NCI-H187 treated with DMSO at 0.1 percent for 48 hours (cell line): Measurements from ENCODE around the gene WDR12.
"Not testable (repeated sequence)": the region's sequence is repeated elsewhere in the genome, so short reads cannot be mapped to it uniquely, and the experiment has no call there.

Experiments
- DNase-seq: peaks from one replicate; lab custom pipeline; 2025; lab: John Stamatoyannopoulos, UW

WDR12 gene

DNA sequence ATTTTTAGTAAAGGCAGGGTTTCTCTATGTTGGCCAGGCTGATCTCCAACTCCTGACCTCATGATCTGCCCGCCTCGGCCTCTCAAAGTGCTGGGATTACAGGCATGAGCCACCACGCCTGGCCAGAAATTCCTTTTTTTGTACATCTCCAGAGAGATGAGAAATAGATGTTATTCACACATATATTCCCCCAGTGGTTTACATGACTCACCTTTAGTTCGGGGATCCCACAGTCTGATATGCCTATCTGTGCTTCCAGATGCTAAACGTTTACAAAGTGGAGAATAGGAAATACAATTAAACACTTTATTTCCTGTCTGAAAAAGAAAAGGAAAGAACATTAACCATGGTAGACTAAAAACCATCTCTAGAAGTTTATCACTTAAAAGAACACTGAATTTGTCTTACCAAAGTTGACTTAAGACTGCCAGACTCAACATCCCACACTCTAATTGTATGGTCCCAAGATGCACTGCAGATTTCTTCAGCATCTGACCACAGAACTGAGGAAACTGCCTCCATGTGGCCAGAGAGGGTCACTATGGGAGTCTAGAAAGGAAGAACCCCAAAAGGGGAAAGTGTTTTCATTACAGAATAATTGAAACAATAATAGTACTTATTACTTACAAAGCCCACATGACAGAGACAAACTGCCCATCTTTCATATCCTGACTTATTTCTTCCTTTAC is 27.3 kb downstream of the WDR12 start:
- DNase-seq, result no peak

DNA sequence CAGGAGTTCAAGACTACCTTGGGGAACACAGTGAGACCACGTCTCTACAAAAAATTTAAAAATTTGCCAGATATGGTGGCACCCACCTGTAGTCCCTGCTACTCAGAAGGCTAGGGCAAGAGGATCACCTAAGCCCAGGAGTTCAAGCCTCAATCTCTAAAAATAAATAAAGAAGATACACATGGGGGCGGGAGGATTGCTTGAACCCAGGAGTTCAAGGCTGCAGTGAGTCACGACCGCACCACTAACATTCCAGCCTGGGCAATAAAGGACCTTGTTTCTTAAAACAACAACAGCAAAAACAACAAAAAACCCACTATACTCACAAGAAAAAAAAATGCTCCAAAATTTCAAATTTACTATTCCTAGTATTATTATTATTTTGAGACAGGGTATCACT is 29.9 kb downstream of the WDR12 start:
- DNase-seq, result no peak

DNA sequence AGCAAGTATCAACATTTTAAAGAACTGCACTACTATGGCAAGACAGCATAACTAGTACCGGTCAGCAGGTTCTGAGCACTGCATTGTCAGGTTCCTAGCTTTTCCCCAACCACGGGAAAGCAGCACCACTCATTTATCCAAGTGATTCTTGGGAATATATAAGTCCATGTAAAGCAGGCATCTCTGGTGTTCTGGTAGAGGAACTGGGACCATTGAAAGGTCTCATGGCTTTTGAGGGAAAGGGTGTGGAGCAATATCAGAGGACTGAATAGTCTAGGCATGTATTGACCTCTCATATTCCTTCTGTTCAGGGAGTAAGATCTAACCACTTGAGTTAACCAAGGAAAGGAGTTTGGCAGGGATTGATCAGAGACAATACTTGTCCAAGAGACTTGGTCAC is 33.8 kb downstream of the WDR12 start:
- DNase-seq, result no peak

DNA sequence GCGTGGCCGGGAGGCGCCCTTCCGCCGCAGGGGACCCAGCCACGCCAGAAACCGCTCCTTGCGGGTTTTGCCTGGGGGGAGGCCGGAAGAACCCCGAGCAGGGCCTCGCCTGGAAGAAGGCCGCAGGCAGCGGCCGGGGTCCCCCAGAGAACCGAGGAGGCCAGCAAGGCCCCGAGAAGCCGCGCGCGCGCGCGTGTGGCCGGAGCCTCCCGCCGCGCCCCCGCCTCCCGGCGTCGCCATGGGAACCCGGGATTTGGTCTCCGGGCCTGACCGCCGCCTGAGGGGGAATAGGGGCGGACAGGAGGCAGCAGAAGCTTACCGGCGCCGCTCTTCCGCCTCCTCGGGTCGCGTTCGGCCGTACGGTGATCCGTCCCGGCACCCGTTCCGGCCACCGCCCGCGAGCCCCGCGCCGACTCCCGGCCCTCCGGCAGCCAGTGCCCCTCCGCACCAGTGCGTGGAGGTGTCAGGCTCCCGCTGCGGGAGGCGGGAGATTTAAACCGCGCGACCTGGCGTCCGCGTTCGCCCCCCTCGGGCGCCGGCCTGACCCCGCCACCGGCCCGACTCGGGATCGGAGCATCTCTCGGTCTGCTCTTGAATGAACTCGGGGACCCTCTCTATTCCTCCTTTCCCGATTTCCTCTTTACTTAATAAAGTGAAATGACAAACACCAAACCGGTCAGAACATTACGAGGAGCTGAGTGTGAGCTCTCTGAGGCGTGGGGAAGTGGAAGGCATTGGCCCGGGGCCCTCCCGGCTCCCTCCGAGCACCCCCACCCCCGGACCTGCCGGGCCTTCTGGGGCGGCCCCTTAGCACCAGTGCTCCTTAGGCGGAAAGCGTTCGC is 40.0 kb downstream of the WDR12 start, which contains the start of gene ICA1L:
TSS of gene ICA1L (minus strand) at position 467 of the 842 bp plus-strand sequence. CDS start 42,757 bp downstream, outside the sequence.
- DNase-seq, result no peak

DNA sequence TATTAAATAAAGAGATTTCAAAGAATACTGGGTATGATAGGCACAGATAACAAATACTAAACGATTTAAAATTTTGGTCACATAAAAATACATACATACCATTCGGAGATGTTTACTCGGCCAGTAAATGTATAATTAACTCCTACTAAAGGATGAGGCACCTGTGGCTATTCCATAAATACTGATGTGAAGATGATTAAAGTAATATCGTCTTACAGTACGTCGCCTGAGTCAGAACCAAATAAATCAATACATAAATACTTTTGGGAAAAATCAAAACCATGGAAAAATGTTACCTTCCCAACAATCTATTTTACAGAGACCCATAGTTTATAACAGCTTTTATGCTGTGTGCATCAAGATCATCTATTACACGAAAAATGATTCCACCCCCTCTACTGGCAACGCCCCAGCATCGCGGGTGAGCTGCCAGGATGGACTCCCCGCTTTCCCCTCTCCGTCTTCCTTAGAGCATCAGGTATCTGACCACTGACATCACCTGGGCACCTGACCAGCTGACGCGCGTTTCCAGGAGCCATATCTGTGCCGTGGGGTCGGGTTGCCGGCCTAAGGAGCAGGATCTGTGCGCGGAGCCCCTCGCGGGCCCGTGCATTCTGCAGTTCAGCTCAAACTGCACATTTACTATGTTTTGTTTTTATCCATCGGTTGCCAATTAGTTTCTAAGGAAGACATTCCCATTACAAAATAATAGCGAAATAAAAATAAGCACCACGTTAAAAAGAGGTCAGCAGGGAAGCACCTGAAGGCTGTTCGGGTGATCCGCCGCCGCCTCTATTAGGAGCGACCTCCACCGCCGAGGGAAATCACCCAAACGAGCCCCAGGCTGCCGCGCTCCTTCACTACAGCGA is 40.8 kb downstream of the WDR12 start:
- DNase-seq, result peak; percentile 50

DNA sequence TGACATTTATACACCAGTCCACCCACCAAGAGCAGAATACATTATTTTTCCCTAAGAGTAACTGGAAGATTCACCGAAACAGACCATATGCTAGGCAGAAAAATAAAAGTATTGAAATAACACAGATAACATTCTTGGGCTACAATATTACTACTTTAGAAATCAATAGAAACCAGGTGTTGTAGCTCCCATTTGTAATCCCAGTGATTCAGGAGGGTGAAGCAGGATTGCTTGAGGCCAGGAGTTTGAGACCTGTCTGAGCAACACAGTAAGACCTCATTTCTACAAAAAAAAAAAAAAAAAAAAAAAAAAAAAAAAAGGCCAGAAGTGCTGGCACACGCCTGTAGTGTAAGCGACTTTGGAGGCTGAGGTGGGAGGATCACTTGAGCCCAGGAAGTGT is 49.5 kb downstream of the WDR12 start:
- DNase-seq, result no peak

DNA sequence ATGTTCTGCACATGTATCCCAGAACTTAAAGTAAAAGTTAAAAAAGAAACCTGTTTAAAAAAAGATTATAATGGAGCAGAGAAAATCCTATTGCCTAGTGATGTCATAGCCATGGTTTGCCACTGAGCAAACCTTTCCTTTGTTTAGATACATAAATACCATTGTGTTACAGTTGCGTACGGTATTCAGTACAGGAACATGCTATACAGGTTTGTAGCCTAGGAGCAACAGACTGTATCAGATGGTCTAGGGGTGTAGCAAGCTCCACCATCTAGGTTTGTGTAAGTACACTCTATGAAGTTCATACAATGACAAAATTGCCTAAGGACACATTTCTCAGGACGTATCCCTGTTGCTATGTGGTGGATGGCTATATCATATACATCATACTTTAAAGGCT is 52.9 kb downstream of the WDR12 start:
- DNase-seq, result no peak

DNA sequence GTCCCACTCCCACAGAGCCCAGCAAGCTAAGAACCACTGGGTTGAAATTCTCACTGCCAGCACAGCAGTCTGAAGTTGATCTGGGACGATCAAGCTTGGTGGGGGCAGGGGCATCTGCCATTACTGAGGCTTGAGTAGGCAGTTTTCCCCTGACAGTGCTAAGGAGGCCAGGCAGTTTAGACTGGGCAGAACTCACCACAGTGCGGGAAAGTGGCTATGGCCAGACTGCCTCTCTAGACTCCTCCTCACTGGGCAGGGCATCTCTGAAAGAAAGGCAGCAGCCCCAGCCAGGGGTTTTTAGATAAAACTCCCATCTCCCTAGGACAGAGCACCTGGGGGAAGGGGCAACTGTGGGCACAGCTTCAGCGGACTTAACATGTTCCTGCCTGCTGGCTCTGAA is 62.1 kb downstream of the WDR12 start:
- not testable (repeated sequence) for DNase-seq

DNA sequence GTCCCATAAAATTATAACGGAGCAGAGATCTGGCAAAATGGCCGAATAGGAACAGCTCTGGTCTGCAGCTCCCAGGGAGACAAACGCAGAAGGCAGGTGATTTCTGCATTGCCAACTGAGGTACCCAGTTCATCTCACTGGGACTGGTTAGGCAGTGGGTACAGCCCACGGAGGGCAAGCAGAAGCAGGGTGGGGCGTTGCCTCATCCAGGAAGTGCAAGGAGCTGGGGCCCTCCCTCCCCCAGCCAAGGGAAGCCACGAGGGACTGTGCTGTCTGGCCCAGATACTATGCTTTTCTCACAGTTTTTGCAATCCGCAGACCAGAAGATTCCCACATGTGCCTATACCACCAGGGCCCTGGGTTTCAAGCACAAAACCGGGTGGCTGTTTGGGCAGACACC is 62.7 kb downstream of the WDR12 start:
- no peak for DNase-seq

DNA sequence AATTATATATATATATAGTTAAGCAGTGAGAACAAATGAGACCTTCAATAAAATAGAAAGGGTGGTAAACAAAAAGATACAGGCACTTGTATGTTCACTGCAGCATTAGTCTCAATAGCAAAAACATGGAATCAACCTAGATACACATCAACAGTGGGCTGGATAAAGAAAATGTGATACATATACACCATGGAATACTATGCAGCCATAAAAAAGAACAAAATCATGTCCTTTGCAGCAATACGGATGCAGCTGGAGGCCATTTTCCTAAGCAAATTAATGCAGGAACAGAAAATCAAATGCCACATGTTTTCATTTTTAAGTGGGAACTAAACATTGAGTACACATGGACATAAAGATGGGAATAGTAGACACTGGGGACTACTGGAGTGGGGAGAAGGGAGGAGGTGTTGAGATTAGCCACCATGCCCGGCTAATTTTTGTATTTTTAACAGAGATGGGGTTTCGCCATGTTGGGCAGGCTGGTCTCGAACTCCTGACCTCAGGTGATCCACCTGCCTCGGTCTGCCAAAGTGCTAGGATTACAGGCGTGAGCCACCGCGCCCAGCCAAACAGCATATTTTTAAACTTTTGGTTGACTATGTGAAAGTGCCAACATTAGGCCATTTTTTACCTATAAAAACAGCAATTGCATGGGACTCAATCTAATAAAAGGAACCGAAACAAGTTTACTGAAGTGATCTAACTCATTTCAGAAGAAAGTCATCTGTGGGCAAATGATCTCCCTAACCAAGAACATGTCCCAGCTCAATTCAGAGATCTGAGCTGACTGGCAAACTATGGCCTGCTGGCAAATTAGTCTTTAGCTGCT is 63.6 kb downstream of the WDR12 start:
- no peak for DNase-seq

DNA sequence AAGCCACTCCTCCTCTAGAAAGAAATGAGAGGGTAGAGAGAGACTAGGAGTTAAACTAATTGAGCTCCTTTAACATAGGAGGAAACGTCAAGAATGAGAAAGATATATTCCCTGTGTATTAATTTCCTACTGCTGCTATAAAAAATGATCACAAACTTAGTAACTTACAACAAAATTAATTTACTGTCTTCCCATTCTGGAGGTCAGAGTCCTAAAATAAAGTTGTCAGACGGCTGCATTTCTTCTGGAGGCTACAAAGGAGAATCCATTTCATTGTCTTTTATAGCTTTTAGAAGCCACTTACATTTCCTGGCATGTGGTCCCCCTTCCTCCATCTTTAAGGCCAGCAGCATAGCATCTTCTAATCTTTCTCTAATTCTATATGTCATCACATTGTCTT is 66.8 kb downstream of the WDR12 start:
- no peak for DNase-seq

DNA sequence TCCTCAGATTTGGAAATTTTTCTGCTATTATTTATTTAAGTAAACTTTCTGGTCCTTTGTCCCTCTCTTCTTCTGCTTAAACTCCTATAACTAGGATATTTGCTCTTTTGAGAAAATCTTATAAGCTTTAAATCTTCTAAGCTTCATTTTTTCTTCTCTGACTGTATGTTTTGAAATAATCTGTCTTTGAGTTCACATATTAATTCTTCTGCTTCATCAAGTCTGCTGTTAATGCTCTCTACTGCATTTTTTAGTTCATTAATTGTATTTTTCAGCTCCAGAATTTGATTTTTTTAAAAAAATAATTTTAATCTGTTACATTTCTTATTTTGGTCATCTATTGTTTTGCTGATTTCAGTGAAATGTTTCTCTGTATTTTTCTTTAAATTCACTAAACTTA is 68.8 kb downstream of the WDR12 start:
- no peak for DNase-seq

DNA sequence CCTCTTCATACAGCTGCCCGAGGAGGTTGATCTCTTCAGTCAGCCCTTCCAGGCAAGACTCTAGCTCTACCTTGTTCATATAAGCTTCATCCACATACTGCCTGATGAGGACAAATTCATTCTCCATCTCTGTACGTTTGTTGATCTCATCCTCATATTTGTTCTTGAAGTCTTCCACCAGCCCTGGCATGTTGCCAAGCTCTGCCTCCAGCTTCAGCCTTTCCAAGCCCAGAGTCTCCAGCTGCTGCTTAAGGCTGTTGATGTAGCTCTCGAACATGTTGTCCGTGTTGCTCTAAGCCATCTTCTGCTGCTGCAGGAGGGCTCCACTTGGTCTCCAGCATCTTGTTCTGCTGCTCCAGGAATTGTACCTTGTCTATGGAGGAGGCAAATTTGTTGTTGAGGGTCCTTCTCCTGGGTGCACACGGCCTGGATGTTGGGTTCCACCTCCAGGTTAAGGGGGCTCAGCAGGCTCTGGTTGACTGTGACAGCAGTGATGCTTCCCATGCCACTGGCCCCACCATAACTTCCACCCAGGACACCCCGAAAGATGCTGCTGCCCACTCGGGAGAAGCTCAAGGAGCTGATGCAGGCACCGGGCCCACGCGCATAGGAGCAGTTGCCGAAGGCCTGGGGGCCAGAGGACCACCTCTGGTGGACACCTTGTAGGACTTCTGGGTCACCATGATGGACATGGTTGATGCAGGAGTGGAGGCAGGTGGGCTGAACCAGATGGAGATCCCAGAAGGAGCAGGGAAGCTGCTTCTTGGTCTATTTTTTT is 70.2 kb downstream of the WDR12 start:
- DNase-seq, result no peak

DNA sequence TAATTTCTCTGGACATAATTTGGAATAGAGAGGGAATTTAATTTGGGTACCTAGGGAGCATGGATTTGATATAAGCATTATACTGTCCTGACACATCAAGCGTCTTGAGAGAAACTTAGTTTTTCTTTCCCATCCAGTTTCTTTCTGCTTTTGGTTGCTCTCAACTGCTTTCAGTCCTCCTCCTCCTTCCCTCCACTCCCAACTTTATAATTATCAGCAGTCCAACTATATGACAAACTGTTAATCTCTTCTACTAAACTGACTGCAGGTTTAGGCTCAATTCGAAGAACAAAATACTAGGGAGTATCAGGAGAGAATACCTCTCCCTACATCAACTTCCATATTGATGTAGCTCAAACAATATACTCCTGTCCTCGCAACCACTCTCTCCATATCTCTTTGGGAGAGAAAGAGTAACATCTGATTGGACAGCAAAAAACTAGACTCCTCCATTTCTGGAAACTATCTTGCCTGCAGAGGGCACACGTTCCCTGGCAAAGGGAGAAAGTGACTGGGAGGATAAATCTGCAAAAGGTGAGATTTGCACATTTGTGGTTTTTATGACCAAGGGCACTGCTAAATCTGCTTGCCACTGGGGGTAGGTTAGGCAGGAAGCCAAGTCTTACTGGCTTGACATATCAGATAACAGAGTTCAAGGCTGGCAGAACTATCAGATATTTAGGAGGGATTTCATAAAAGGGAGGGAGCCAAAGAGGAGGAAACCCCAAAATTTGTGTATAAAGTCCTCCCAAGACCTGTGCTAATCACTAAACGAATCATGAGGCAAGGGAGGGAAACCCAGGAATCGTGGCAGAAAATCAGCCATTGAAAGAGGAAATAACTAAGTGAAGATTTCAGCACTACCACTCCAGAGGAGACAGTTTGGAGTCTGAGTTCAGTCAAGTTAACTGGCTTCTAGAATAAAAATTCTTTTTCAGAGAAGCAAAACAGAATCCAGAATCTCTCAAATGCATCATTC is 79.9 kb downstream of the WDR12 start:
- DNase-seq, result no peak

DNA sequence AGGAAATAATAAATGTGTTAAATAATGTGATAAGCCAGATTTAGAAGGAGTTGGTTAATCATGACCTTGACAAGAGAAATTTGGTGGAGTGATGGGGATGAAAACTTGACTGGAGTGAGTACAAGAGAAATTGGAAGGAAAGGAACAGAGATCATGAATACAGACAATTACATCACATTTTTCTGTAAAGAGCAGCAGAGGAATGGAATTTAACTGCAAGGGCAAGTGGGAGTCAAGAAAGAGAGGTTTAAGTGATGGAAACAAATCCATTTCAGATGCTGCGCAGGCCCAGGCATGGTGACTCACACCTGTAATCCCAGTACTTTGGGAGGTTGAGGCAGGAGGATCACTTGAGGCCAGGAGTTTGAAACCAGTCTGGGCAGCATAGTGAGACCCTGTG is 86.6 kb downstream of the WDR12 start:
- DNase-seq, result no peak
